HepG2 (cell line): ENCODE measurements around the gene GFRA4. TPM values are rescaled to one million over a fixed set of nuclear protein-coding genes. Genes with fewer than 3 reads are reported as not detected.

Experiments
- ARID4A ChIP-seq: sonication (generic); formaldehyde crosslinking; IDR thresholded peaks from 2 replicates; pipeline ENCODE4 v1.5.0; 2020; ENCODE audit warnings: mild to moderate bottlenecking, missing genetic modification reagents, borderline replicate concordance
- ARID5B ChIP-seq: IDR thresholded peaks from 2 replicates; pipeline ENCODE4 v1.4.0; 2020; ENCODE audit warnings: mild to moderate bottlenecking, missing genetic modification reagents
- EED ChIP-seq: sonication (generic); formaldehyde crosslinking; IDR thresholded peaks from 2 replicates; pipeline ENCODE4 v1.5.0; 2020; ENCODE audit warnings: mild to moderate bottlenecking, missing genetic modification reagents
- HIC2 ChIP-seq: sonication (generic); formaldehyde crosslinking; IDR thresholded peaks from 2 replicates; pipeline ENCODE4 v1.9.0; 2022; ENCODE audit warnings: low read depth, missing genetic modification reagents
- ISL2 ChIP-seq: sonication (generic); formaldehyde crosslinking; IDR thresholded peaks from 2 replicates; pipeline ENCODE4 v1.5.0; 2020; ENCODE audit warnings: missing genetic modification reagents
- KLF6 ChIP-seq: IDR thresholded peaks from 2 replicates; pipeline ENCODE4 v1.8.0; 2016; ENCODE audit warnings: missing biosample characterization, missing genetic modification reagents
- PHB2 ChIP-seq: fragments of 450-650 bp; IDR thresholded peaks from 2 replicates; pipeline ENCODE4 v1.6.1; 2018; ENCODE audit not compliant: partially characterized antibody
- SOX5 ChIP-seq: IDR thresholded peaks from 2 replicates; pipeline ENCODE4 v1.6.1; 2016; ENCODE audit warnings: borderline replicate concordance
- STAT5B ChIP-seq: sonication (generic); formaldehyde crosslinking; IDR thresholded peaks from 2 replicates; pipeline ENCODE4 v1.4.0; 2020; ENCODE audit warnings: missing genetic modification reagents
- ZFP90 ChIP-seq: sonication (generic); formaldehyde crosslinking; IDR thresholded peaks from 2 replicates; pipeline ENCODE4 v1.8.0; 2022; ENCODE audit warnings: missing genetic modification reagents, mild to moderate bottlenecking, inconsistent platforms, borderline replicate concordance
- ZNF235 ChIP-seq: sonication (generic); formaldehyde crosslinking; IDR thresholded peaks from 2 replicates; pipeline ENCODE4 v1.8.1; 2023; ENCODE audit warnings: mild to moderate bottlenecking, missing genetic modification reagents, borderline replicate concordance
- ZNF280B ChIP-seq: sonication (generic); formaldehyde crosslinking; IDR thresholded peaks from 2 replicates; pipeline ENCODE4 v1.5.0; 2020; ENCODE audit warnings: missing genetic modification reagents, mild to moderate bottlenecking, borderline replicate concordance
- ZNF367 ChIP-seq: sonication (generic); formaldehyde crosslinking; IDR thresholded peaks from 2 replicates; pipeline ENCODE4 v1.4.0; 2020; ENCODE audit warnings: missing genetic modification reagents, borderline replicate concordance
- ZNF605 ChIP-seq: sonication (generic); formaldehyde crosslinking; IDR thresholded peaks from 2 replicates; pipeline ENCODE4 v1.8.0; 2022; ENCODE audit warnings: mild to moderate bottlenecking, missing genetic modification reagents
- ZNF879 ChIP-seq: sonication (generic); formaldehyde crosslinking; IDR thresholded peaks from 2 replicates; pipeline ENCODE4 v1.8.1; 2023; ENCODE audit warnings: missing genetic modification reagents
- polyA plus RNA-seq, 8 experiments: library from polyadenylated mRNA; depleted of rRNA in 3 of 8; stranded (reverse) in 7 of 8; unstranded in 1 of 8; fragments of >200 nt; fragmentation: Illumina TruSeq in 4 of 8; extraction: Trizol in 4 of 8; gene quantifications; 2 replicates each; pipeline versions ENCODE4 v1.2.1 to v1.2.3, GENCODE V29; 2011 to 2016; ENCODE audit warnings: low read depth in 4 of 8, missing spikeins in 1 of 8, mixed read lengths in 1 of 8; ENCODE audit not compliant: insufficient read depth in 1 of 8
- total RNA-seq, 5 experiments: library from RNA; depleted of rRNA; stranded (reverse); fragments of >200 nt; fragmentation: Illumina TruSeq; extraction: Trizol; gene quantifications; 2 replicates each; pipeline ENCODE4 v1.2.3, GENCODE V29; 2016; ENCODE audit warnings: low read depth in 1 of 5

GFRA4 gene
- total and polyA plus RNA-seq, 2 of the 13 experiments (the other 11 are each of a cell fraction or from before 2014, with no cell fraction given), result not detected

GRCh38 chr20:3628502-3629314 lies 34.5 kb downstream of the GFRA4 start (continued):
- peak; percentile 29; the same call in 1 of the 2 replicates for TF ChIP-seq HIC2 (CRISPR knock-in tag)
- TF ChIP-seq KLF6 (CRISPR knock-in tag), result 0 out of 2 replicates have a peak, but pooled peaks have one; percentile 56
- no peak; the same call in 1 of the 2 replicates for TF ChIP-seq EED (CRISPR knock-in tag)
- peak; percentile 75; the same call in 1 of the 2 replicates for TF ChIP-seq ARID4A (CRISPR knock-in tag)
- TF ChIP-seq PHB2, result no peak
- TF ChIP-seq ZFP90 (CRISPR knock-in tag), result peak; percentile 92
- no peak for TF ChIP-seq STAT5B (CRISPR knock-in tag)
- peak; percentile 92 for TF ChIP-seq SOX5
- TF ChIP-seq ARID5B (CRISPR knock-in tag), result peak; percentile 99
- no peak for TF ChIP-seq ZNF605
- TF ChIP-seq ZNF879 (CRISPR knock-in tag), result no peak
- no peak for TF ChIP-seq ZNF280B
- no peak for TF ChIP-seq ZNF367 (CRISPR knock-in tag)
- peak; percentile 82 for TF ChIP-seq ISL2
- TF ChIP-seq ZNF235, result no peak
